ENCODE data around the gene TENT5C.

Gene TENT5C

GRCh38 chr1:117578466-117578865 lies 27.4 kb upstream of the TENT5C start:
- no peak for TF ChIP-seq CTCF (IDR thresholded peaks at IDR 0.05; ENCODE audit: low read depth, low read length, missing control alignments)
- in situ Hi-C loops (cut with HindIII; ENCODE audit: low sequenced_read_pairs), result no loop called here
- H3K4me3 ChIP-seq (ENCODE audit: low read depth, low read length), result no peak overlapping the region
- DNase-seq (ENCODE audit: low read depth), result no peak

DNA sequence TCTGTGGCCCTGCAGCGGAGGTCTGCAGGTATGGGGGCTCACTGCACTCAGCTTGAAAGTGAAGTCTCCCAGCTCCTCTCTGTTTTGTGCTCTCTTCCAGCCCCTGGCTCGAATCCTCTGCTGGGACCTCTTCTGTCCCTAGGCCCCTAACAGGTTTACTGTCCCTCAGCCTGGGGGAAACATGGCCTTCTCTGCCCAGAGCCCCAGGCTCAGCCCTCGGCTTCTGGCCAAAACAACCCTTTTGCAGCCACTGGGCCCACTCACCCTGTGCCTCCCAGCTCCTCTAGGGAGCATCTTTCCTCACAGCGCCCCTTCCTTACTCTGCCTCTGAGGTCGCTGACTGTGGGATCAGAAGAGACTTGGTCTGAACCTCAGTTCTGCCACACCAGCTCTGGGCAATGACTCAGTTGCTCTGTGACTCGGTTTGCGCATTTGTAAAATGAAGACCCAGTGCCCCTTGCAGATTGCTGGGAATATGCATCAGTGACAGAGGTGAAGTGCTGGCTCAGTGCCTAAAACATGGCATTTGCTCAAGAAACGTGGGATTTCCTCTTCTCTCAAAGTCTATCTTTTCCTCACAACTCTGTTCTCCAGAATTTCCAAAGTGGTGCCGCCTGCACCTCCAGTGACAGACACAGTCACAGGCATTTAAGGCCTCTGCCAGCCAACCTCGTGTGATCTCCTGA lies 26.5 kb upstream of the TENT5C start:
- no peak overlapping the region for H3K4me3 ChIP-seq (ENCODE audit: low read depth, low read length)
- no peak for DNase-seq (ENCODE audit: low read depth)
- in situ Hi-C loops (cut with HindIII; ENCODE audit: low sequenced_read_pairs), result no loop called here
- TF ChIP-seq CTCF (IDR thresholded peaks at IDR 0.05; ENCODE audit: low read depth, low read length, missing control alignments), result no peak

GRCh38 chr1:117580436-117580835 lies 25.4 kb upstream of the TENT5C start:
- TF ChIP-seq CTCF (IDR thresholded peaks at IDR 0.05; ENCODE audit: low read depth, low read length, missing control alignments), result no peak
- no peak for DNase-seq (ENCODE audit: low read depth)
- H3K4me3 ChIP-seq (ENCODE audit: low read depth, low read length), result no peak overlapping the region
- in situ Hi-C loops (cut with HindIII; ENCODE audit: low sequenced_read_pairs), result no loop called here

GRCh38 chr1:117580882-117581281 lies 25.0 kb upstream of the TENT5C start:
- in situ Hi-C loops (cut with HindIII; ENCODE audit: low sequenced_read_pairs), result no loop called here
- no peak overlapping the region for H3K4me3 ChIP-seq (ENCODE audit: low read depth, low read length)
- no peak for TF ChIP-seq CTCF (IDR thresholded peaks at IDR 0.05; ENCODE audit: low read depth, low read length, missing control alignments)
- no peak for DNase-seq (ENCODE audit: low read depth)

DNA sequence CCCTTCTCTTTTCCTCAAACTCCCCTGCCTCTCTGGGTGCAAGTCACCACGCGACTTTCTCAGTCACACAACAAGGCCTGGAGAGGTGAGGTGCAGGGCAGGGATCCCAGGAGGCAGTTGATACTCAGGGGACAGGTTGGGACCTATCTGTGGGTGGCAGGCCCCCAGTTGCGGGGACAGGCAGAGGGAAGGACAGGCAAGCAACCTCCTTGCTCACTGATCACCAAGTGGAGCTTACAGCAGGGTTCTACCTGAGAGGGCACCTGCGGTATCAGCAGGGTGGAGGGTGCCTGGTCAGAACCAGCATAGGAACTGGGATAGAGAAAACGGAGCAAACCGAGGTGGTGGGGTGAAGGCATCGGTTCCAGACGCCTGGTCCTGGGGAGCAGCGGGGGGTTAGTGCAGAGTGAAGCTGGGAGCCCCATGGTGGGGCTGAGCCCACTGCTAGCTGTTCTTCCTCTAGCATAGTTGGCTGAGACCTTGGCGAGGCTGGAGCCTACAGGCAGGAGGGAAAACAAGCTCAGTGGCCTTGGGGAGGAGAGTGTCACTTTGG lies 24.4 kb upstream of the TENT5C start:
- no peak for TF ChIP-seq CTCF (IDR thresholded peaks at IDR 0.05; ENCODE audit: low read depth, low read length, missing control alignments)
- H3K4me3 ChIP-seq (ENCODE audit: low read depth, low read length), result no peak overlapping the region
- in situ Hi-C loops (cut with HindIII; ENCODE audit: low sequenced_read_pairs), result no loop called here
- DNase-seq (ENCODE audit: low read depth), result no peak

- DNase-seq (ENCODE audit: low read depth), result no peak
- no peak for TF ChIP-seq CTCF (IDR thresholded peaks at IDR 0.05; ENCODE audit: low read depth, low read length, missing control alignments)
- in situ Hi-C loops (cut with HindIII; ENCODE audit: low sequenced_read_pairs), result no loop called here
- no peak overlapping the region for H3K4me3 ChIP-seq (ENCODE audit: low read depth, low read length)
Measured at GRCh38 chr1:117582451-117582850, 23.4 kb upstream of the TENT5C start.

Measured in astrocyte of the cerebellum (primary cell).